Stimulated activated CD4-positive, alpha-beta T cell treated with anti-CD3 and anti-CD28 coated beads, Interleukin-2, amount 100 ng/mL, for 24 hours (primary cell): Measurements from ENCODE around the gene WNK3.
A peak's percentile ranks its signal among the peaks of the same experiment; 100 is the strongest.
"Not testable (repeated sequence)": the region's sequence is repeated elsewhere in the genome, so short reads cannot be mapped to it uniquely, and the experiment has no call there.

Source experiments
- DNase-seq, 2 donors: peaks; one replicate each; pipeline ENCODE4 v3.0.0-alpha.2; 2020

The WNK3 gene

GRCh38 chrX:54357414-54358377, at the start of gene WNK3:
Gene WNK3, minus strand, starts transcription at chrX:54358046.
- DNase-seq, result peak; percentile 42 to 57

GRCh38 chrX:54407266-54407665, 49.4 kb upstream of the WNK3 start:
- no peak for DNase-seq

DNA sequence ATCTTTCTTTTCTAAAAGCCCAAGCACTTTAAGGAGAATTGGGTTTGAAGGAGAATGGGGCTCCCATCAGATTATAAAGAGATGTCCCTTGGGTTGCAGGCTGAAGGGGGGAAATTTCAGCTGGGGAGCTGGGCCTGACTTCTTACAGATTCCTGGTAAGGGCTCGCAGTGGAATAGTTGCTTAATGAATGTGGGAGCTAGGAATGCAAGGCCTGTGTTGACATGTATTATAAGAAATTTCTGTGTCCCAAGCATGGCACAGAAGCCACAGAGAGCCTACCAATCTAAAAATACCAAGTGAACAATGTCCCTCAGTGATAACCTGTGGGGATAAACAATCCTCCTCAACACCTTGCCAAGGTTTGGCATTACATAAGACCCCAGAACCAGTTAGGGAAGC, 39.3 kb upstream of the WNK3 start:
- DNase-seq, result no peak

DNA sequence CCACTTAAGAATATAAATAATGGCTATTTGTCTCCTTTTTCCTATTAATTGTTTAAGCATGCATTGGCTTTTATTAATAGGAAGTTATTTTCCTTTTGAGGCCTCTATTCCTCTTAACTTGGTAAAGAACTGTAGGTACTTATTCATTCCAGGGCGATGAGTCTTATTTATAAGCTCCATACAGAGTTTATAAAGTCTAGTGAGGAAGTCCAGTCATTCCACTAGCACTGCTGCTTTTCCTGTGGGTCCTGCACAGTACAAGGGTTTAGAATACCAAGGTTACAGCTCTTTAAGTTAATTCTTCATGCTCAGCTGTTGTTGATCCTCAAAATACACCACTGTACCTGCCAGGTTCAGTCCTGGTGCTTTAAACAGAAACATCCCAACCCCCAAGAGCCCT, 28.5 kb upstream of the WNK3 start:
- DNase-seq, result no peak

- DNase-seq, result not testable (repeated sequence)
Observed at GRCh38 chrX:54384661-54385060, 26.8 kb upstream of the WNK3 start.

DNA sequence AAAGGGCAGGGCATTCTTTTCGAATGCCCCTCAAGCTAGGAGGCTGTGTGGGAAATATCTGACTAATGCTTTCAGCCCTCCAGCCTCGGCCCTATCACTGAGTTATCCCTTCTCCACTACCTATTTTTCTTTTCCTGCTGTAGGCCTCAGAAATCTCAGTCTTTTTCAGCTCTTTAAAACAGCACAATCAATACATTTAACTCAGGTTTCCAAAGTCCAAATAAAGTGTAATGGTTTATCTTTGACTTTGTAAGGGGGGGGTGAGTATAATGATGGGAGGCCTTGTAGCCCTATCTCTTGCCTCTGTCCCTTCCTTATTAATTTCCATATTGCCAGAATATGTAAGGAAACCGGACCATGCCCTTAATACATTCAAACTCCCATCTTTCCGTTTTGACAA, 1.6 kb upstream of the WNK3 start:
- no peak for DNase-seq

DNA sequence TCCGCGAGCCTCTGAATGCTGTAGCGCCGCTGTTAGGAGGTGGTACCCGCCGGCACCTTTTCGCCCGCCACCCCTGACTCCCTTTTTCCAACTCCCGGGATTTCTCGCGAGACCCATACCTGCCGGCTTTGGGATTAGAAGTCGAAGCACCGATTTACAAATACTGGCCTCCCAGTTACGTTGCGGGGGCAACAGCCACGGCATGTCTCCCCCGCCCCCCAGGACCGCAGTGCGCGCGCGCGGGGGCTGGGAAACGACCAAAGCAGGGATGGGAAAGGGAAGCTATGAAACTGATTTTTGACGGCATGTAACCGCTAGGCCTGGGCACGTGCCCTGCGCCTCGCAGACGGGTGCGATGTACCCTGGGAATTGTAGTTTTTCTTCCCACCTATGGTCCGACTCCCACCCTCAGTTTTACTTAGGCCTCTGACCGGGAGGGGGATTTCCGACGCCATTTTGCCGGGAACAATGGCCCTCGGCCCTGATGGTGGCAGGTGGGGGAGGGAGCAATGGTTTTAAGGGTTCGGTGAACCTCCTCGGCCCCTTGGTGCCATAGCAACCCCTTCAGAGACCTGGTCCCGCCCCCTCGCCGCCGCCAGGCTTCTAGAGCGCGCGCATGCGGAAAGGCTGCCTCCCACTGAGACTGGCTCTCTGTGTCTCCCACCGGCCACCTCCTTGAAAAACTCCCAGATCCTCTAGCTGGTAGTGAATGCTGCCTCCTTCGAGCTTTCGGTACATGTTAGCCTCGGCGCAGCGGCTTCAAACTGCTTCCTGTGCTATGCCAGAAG, 772 bp upstream of the WNK3 start:
- peak; percentile 41 to 57 for DNase-seq

DNA sequence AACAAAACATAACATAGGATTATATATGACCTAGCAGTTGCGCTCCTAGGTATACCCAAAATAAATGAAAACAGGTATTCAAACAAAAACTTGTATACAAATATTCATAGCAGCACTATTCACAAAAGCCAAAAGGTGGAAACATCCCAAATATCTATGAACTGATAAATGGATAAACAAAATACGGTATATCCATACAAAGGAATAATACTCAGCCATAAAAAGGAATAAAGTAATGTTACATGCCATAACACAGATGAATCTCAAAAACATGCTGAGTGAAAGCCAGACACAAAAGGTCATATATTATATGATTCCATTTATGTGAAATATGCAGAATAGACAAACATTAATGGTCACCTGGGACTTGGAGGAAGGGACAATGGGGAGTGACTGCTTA, 5.2 kb downstream of the WNK3 start:
- no peak for DNase-seq

GRCh38 chrX:54337383-54337782, 20.5 kb downstream of the WNK3 start:
- not testable (repeated sequence) for DNase-seq

GRCh38 chrX:54325077-54325476, 32.8 kb downstream of the WNK3 start:
- DNase-seq, result no peak

- DNase-seq, result no peak
Observed at GRCh38 chrX:54320067-54320466, 37.8 kb downstream of the WNK3 start.

- DNase-seq, result no peak
Observed at GRCh38 chrX:54306379-54306778, 51.5 kb downstream of the WNK3 start.

- no peak for DNase-seq
Observed at GRCh38 chrX:54301516-54301915, 56.3 kb downstream of the WNK3 start.

DNA sequence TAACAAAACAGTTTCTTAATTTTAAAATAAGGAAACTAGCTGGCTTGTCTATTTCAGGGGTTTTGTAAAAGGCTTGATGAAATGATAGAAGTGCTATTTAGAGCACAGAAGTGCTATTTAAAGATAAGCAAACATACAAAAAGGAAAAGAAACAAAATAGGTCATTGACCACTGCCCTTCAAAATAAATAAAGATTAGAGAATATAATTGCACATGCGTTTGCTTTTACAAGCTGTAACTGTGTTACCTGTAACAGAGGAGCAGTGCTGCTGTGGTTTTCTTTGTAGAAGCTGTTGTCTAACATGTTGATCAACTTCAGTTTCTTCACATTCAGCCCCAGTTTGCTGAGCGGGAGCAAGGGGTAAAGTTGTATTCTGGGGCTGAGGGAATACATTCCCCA, 63.5 kb downstream of the WNK3 start:
- no peak for DNase-seq

DNA sequence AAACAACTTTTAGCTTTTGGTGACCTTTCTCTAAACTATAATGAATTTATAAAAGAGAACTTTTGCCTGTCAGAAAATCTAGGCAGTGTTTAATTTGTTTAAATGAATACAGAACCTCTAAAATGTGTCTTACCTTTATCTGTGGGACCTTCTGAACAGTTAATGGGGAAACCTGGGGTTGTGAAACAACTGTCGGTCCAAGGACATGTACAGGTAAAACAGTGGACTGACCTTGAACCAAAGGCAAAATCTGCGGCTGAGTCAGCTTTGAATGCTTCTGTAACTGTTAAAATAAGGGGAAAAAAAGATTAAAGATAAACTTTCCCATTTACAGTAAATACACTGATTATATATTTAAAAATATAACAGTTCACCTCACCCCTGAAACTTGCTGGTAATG, 65.1 kb downstream of the WNK3 start:
- DNase-seq, result no peak

GRCh38 chrX:54291758-54292157, 66.1 kb downstream of the WNK3 start:
- no peak for DNase-seq

DNA sequence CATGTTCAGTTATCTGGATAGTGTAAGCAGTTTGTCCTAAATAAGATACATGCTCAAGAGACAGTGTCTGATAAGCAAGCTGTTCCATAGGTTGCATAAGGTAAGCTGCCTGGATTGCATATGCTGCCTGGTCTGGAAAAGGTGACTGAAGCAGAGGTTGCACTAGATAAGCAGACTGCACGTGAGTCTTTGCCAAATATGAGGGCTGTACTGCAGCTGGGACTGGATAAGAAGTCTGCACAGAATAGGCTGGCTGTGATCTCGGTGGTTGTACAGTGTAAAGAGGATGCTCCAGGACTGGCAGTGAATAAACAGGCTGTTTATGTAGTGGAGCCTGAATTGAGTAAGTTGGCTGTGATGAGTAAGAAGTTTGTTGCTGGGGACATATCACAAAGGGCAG, 68.9 kb downstream of the WNK3 start:
- DNase-seq, result no peak

GRCh38 chrX:54288277-54288676, 69.6 kb downstream of the WNK3 start:
- DNase-seq, result no peak

- DNase-seq, result no peak
Observed at GRCh38 chrX:54281676-54282075, 76.2 kb downstream of the WNK3 start.

- DNase-seq, result no peak
Observed at GRCh38 chrX:54280466-54280865, 77.4 kb downstream of the WNK3 start.

- no peak for DNase-seq
Observed at GRCh38 chrX:54271664-54272063, 86.2 kb downstream of the WNK3 start.

GRCh38 chrX:54248309-54248708, 109.5 kb downstream of the WNK3 start:
- no peak for DNase-seq

GRCh38 chrX:54246866-54247265, 111.0 kb downstream of the WNK3 start:
- DNase-seq, result no peak

DNA sequence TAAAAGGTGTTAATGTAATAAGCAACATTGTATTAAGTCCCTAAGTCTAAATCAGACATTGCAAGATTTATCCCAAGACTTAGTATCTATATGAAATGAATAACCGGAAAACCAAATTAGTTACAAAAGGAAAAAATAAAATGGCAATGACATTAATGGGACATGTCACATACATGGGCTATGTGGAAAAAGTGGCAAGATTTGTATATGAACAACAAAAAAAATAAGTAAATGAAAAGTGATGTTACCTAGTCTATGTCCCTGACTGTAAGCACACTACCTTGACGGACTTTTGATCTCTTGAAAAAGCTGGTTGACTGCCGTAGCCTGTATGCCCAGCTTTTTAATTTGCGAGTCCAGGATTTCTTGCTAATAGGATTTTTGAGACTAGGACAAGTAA, 119.3 kb downstream of the WNK3 start:
- no peak for DNase-seq
